Activated T-helper 9 cell treated with anti-CD3 and anti-CD28 coated beads, Interleukin-2, amount 50 U/mL, for 16 hours (primary cell): ENCODE measurements around the gene YTHDC1.
"Not testable (repeated sequence)": the region's sequence is repeated elsewhere in the genome, so short reads cannot be mapped to it uniquely, and the experiment has no call there.

ENCODE experiments used
- DNase-seq: peaks from one replicate; pipeline ENCODE4 v3.0.0-alpha.2; 2020; ENCODE audit warnings: low read depth

YTHDC1 gene

GRCh38 chr4:68349649-68350360 lies at the start of gene YTHDC1:
TSS of gene YTHDC1 (minus strand) at chr4:68350090. CDS start at chr4:68349753, 337 bp downstream.
- peak; percentile 92 for DNase-seq

GRCh38 chr4:68399306-68399705 lies 49.4 kb upstream of the YTHDC1 start:
- DNase-seq = no peak

GRCh38 chr4:68396756-68397155 lies 46.9 kb upstream of the YTHDC1 start:
- no peak for DNase-seq

DNA sequence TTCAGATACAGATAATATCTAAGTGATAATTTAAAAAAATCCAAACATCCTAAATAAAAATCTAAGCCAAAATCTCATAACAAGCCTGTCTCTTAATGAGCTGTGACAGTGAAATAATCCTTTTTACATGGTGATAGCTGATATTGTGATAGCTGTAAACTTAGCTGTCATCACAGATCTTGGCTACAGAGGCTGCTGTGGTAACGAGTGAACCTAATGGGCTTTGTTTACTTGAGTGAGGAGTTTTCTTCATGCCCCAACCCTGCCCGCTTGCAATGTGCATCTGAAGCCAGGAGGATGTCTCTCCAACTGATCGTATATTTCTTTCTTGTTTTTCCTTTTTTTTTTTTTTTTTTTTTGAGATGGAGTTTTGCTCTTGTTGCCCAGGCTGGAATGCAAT lies 41.5 kb upstream of the YTHDC1 start:
- no peak for DNase-seq

DNA sequence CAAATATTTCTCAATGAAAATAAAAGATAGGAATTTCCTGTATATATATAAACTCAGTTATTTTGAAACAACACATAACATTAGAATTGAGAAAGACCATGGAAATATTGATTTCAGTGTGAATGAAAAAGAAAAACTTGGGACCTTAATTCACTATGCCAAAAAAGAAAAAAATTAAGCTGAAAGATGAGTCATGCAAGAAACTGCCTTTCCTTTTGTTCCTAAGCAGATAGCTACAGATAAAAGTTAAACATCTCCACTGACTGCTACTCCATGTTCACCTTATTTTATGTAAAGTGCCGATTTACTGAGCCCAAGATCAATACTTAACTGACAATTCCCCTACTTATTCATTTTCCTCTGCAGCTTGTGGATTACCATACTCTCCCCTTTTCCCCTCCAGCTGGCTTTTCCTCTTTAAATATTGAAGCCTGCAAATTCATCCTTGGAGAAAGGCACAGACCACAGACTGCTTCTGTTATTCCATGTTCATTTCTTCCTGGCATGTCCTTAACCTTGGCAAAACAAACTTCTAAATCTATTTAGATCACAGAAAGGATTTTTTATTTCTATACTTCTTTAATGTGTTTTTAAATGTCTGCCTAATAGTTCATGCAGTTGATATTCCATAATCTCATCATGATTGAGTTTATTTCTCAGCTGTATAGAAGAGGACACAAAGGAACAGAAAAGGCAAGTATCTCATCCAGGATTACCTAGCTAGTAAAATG lies 40.5 kb upstream of the YTHDC1 start:
- DNase-seq = no peak

DNA sequence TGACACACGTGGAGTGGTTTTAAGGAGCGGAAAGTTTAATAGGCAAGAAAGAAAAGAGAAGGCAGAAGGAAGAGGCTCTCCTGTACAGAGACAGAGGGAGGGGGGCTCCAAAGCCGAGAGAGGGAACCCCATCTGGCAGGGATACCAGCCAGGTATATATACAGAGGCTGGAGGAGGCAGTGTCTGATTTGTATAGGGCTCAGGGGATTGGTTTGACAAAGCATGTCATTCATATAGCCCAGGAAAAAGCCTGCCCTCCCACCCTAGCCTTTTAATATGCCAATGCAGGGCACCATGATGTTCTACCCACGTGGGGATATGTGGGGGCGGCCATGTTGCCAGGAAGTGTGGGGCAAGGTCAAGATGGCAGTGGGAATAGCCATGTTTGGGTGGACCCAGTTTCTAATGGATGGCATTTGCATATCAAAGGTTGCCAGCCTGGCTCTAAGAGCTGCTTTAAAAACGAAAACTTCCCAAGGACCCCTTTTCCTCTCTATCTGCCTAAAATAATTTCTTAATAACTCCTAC lies 39.6 kb upstream of the YTHDC1 start:
- not testable (repeated sequence) for DNase-seq

DNA sequence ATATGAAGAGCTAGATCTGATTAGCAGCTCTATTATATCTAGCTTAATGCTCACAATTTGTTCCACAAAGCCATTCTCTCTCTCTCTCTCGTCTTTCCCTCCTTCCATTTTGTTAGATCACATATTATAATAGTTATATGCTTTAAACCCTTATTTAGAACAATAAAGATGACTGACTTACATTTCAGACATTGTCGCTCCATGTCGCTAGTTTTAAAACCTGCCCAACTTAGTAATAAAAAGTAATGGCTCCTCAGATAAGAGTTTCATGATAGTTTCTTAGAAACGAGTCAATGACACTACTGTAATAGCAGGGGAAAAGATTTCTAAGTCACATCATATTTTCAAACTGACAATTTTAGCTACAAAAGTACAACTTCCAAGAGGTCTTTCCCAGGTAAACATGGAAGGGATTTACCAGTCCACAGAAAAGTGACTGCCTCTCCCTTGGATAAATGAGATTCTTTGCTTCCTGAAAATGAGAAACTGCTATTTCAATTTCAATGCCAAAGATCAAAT lies 38.5 kb upstream of the YTHDC1 start:
- no peak for DNase-seq

GRCh38 chr4:68385267-68385666 lies 35.4 kb upstream of the YTHDC1 start:
- no peak for DNase-seq

DNA sequence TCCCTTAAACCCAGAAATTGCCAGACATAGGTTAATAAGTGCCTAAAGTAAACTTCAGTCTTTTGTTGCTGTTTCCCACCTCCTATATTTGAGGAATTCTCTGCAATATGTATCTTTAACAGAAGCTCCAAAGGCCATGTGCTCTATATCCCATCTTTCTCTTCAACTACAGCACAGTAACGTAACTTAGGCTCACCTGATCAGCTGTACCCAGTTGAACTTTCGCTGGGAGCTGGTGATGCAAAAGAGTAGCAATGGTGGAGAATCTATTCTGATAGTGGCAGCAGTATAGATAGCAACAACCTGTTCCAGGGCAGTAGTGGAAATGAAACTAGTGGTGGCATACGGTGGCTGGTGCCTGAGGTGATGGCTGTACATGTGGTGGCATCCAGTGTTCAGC lies 33.2 kb upstream of the YTHDC1 start:
- DNase-seq = no peak

- DNase-seq = no peak
Measured at GRCh38 chr4:68378226-68378625, 28.3 kb upstream of the YTHDC1 start.

DNA sequence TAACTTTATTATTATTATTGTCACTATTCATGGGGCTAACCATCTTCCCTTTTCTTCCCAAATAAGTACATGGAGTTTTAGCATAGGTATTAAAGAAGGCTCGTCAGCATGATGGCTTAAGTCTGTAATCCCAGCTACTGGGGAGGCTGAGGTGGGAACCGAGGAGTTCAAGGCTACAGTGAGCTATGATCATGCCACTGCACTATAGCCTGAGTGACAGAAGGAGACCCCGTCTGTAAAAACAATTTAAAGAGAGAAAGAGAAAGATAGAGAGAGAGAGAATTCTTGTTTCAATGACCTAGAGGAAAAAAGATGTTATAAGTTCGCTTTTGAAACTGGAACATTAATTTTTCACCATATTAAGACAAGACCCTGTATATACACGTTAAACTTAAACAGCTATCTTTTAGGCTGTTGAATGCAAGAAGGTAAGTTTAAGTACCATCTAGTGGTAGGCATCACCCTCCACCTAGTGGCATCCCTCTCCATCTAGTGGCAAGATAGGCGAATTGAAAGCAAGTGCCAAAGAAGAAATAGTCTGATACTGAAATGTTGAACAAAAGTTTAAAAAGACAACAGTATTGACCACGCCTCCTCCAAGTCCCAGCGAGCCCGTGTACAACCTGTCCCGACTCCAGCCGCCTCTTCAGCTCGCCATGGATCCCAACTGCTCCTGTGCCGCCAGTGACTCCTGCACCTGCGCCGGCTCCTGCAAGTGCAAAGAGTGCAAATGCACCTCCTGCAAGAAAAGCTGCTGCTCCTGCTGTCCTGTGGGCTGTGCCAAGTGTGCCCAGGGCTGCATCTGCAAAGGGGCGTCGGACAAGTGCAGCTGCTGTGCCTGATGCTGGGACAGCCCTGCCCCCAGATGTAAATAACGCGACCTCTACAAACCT lies 26.0 kb upstream of the YTHDC1 start:
- no peak for DNase-seq

DNA sequence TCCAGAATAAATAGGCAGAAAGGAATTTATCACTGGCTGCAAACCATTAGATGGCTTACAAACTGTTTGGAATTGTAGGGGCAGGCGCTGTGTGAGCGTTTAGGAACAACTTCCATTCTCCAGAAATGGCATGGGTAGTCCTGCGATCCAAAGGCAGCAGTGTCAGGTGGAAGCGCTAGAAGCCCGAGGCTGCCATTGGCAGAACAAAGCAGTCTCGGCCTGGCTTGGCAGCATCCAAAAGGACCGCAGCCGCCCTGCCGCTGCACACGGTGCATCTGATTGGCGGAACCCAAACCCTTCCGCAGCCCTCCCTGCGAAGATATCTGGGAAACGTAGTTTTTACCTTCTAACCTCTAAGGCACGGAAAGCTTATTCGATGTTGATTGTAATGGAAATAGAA lies 23.6 kb upstream of the YTHDC1 start:
- DNase-seq = peak; percentile 21

DNA sequence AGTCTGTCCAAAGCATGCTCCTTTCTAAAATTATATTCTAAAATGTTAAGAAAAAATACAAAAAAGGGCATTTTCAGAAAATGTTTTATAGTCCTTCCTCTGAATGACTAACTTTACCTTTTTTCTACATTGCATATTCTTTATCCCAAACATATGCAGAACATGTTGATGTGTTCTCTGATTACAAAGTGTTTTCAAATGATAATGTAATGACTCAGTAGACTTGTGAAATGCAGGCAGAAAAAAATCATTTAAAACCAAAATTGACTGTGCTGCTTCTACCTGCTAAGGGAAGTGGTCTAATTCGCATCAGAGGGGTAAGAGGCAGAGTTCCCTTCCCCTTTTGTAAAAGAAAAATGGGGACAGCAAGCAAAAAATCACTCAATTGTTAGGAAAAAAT lies 22.7 kb upstream of the YTHDC1 start:
- no peak for DNase-seq

DNA sequence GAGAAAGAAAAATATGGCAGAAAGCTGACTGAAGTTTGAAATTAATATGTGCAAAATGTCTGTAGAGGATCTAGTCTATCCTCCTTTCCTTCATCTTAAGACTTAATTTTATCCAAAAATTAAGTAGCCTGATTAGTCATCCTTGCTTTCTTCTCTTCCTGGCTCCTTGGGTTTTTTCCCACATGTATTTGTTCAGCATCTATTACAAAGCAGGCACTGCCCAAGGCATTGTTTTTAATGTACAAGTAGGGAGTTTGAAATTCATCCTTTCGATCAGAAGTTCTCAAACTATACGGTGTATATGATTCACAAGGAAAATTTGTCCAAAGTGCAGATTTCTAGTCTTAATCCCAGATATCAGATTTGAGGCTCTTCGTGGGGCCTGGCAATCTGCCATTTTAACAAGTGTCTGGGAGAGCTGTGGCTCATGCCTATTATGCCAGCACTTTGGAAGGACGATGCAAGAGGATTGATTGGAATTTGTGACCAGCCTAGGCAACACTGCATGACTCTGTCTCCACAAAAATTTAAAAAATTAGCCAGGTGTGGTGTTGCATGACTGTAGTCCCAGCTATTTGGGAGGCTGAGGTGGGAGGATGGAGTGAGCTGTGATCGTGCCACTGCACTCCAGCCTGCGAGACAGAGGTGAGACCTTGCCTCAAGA lies 19.4 kb upstream of the YTHDC1 start:
- no peak for DNase-seq

- DNase-seq = no peak
Measured at GRCh38 chr4:68368691-68369131, 18.8 kb upstream of the YTHDC1 start.

GRCh38 chr4:68367835-68368234 lies 17.9 kb upstream of the YTHDC1 start:
- no peak for DNase-seq

DNA sequence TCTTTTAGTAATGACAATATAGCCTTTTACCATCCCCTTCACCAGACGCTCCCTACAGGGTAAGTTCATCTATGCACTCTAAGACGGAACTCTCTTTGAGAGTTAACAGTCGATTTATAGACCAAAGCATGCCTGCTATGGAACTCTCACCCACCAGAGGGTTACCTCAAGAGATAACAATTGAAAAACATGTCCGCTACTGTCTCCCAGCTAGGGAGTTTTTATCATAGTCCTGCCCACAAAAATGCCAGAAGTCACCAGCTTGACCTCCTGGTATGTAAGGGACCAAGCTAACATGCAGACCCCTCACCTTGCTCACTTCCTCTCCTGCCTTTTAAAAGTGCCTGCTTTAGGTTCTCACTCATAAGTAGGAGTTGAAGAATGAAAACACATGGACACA lies 16.7 kb upstream of the YTHDC1 start:
- no peak for DNase-seq

- no peak for DNase-seq
Measured at GRCh38 chr4:68365068-68365467, 15.2 kb upstream of the YTHDC1 start.

- DNase-seq = no peak
Measured at GRCh38 chr4:68361146-68361589, 11.3 kb upstream of the YTHDC1 start.

- DNase-seq = no peak
Measured at GRCh38 chr4:68360231-68360968, 10.5 kb upstream of the YTHDC1 start.

DNA sequence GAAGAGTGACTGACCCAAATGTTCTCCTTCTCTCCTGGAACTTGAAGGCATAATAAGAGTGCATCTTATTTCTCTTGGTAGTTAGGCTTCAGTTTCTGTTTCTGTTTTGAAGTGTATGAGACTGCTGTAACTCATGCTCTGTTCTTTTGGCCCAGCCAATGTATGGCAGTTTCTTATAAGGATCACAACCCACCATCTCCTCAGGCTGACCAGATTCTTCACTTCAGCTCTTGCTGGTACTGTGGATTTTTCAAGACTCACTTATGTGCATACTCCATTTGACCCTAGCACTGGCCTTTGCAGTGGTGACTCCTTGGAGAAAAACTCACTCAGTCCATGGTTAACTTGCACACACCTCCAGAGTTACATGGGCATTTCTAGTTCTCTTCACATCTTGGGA lies 9.6 kb upstream of the YTHDC1 start:
- no peak for DNase-seq
